Stimulated activated CD8-positive, alpha-beta memory T cell treated with anti-CD3 and anti-CD28 coated beads, Interleukin-4, amount 100 ng/mL, for 24 hours (primary cell): ENCODE measurements around the gene PLEKHH1.

Source experiments
- DNase-seq: peaks from one replicate; pipeline ENCODE4 v3.0.0-alpha.2; 2020; ENCODE audit warnings: low read depth

PLEKHH1 gene

DNA sequence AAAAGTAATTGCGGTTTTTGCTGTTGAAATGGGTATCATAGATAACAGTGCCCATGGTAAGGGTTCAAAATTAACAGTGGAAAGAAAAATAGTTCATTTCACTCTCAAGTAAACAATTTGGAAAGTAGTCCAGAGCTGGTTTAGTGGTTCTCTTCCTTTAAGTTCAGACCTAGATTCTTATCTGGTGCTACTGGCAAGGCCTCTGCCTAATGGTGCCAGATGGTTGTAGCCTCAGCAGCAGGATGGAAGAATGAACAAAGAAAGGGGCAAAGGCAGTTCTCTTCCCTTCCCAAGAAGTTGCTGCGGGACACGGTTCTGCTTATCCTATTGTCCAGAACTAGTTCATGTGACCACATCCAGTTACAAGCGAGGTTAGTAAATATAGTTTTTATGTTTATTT is 97.1 kb downstream of the PLEKHH1 start:
- DNase-seq = no peak

DNA sequence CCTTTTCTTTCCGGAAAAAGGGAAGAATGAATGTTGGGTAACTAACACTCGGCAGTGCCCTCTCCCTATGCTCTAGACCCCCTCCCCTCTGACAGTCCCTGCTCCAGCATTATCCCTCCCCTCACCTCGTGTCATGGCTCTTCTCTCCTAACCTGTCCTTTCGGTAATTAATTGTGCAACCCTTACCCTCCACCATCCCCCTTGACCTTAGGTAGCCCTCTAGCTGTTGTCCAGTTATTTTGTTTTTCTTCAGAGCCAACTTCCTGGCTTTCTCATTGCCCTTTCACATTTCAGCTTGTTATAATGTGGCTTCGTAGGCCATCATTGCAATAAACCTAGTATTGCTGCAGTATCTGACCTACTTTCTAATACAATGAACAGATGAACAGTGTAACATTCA is 97.8 kb downstream of the PLEKHH1 start:
- DNase-seq = no peak

DNA sequence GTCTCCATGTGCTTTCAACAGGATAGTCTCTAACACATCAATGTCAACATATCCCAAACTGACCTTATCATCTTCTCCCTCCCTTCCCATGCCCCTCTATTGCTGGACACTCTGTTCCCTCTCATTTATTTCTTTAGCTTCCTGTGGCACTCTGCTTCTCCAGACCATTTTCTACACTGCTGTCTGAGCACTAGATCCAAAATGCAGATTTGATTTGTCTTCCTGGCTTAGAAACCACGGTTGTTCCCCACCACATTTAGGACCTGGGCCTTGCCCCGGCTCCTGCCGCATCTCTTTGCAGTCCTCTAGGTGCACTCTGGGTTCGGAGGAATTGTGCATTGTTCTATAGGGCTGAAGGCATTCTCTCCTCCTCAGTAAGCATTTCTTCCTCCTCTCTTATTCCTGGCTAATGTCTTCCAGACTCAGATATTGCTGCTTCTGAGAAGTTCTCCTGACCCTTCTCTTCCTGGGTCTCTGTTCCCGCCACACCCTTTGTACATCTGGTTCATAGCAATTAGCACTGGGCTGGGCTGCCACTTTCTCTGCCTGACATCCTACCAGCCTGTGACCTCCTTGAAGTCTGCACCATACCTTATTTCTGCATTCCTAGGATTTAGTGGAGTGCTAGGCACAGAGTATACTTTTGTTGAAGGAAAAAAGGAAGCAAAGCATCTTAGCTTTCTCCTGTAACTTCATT is 100.5 kb downstream of the PLEKHH1 start:
- DNase-seq = no peak

DNA sequence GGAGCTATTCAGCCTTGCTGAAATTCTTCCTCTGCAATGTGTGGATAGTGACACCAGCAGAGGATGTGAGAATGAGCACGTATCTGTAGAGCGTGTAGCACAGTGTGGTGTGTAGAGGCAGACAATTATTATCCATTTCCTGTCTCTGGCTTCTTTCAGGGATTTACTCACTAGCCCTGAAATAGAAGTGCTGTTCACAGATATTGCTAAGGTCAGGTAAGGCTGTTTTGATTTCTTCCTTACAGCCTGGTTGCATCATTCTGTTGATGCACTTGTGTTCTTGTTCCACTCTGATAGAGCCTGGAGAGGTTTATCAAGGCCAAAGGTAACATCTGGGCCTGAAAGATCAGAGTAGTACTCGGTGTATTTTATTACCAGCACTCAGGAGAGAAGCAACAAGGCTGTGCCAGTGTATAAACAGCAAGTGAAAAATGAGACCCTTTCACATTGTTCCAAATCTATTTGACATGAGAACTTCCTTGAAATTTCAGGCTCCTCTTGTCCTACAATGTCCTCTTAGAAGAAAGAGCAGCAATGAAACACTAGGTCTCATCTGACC is 103.3 kb downstream of the PLEKHH1 start:
- no peak for DNase-seq

DNA sequence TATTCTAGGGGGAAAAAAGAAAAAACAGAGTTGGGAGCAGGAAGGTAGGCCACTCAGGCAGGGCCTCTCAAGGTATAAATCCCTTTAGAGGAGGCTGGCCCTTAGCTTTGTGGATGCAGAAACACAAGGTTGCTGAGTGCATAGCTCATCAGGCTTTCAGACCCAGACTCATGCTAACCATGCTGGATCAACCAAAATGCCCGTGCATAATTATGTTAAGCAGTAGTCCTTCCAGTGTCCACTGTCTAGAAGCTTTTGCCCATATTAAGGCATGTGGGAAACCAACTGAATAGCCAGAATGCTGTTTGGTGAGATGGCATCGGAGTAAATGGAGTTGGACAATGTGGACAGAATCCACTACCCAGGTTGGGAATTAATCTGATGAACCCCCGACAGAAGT is 105.6 kb downstream of the PLEKHH1 start:
- no peak for DNase-seq
